Transverse colon (tissue), 4 donors: ENCODE measurements around the gene SLC35F3. TPM values are rescaled to one million over a fixed set of nuclear protein-coding genes. Genes with fewer than 3 reads are reported as not detected.

Experiments
- DNase-seq: peaks from one replicate; pipeline ENCODE4 v3.0.0-alpha.2; 2019
- H3K27ac ChIP-seq, 4 donors: fragments of 200-600 bp; sonication (generic); 2 replicates each; pipeline ENCODE4 v1.5.1; 2016 to 2018; ENCODE audit warnings: inconsistent platforms in 4 of 4
- H3K27me3 ChIP-seq: fragments of 200-600 bp; sonication (generic); 2 replicates; pipeline ENCODE4 v1.5.1; 2017; ENCODE audit warnings: inconsistent platforms
- H3K36me3 ChIP-seq, 4 donors: fragments of 200-600 bp; sonication (generic); 2 replicates each; pipeline ENCODE4 v1.5.1; 2017 to 2019; ENCODE audit warnings: inconsistent platforms in 4 of 4
- H3K4me1 ChIP-seq, 4 donors: fragments of 200-600 bp; sonication (generic); 2 replicates each; pipeline ENCODE4 v1.5.1; 2017 to 2020; ENCODE audit warnings: inconsistent platforms in 4 of 4
- H3K4me3 ChIP-seq, 4 donors: fragments of 200-600 bp; sonication (generic); 1 replicate in 1 of 4; 2 replicates in 3 of 4; pipeline versions ENCODE4 v1.5.1 to v1.6.1; 2017 to 2019; ENCODE audit warnings: inconsistent platforms in 4 of 4
- H3K9me3 ChIP-seq, 2 donors: fragments of 200-600 bp; sonication (generic); 2 replicates each; pipeline ENCODE4 v1.5.1; 2017 to 2019; ENCODE audit warnings: inconsistent platforms in 2 of 2
- EP300 ChIP-seq: sonication (generic); formaldehyde crosslinking; IDR thresholded peaks from one replicate; pipeline ENCODE4 v1.6.1; 2017; ENCODE audit warnings: antibody characterized with exemption, low read depth
- POLR2A ChIP-seq: fragments of 450-650 bp; IDR thresholded peaks from one replicate; pipeline ENCODE4 v1.6.1; 2016; ENCODE audit warnings: antibody characterized with exemption, mild to moderate bottlenecking, moderate library complexity
- POLR2AphosphoS5 ChIP-seq, 3 donors: sonication (generic); formaldehyde crosslinking; IDR thresholded peaks; one replicate each; pipeline ENCODE4 v1.6.1; 2016; ENCODE audit warnings: antibody characterized with exemption in 3 of 3
- WGBS, 2 donors: methylation state at CpG; one replicate each; pipeline ENCODE4 v1.1.5; 2018; ENCODE audit warnings: low coverage in 1 of 2; 5-methylcytosine and 5-hydroxymethylcytosine counted together
- in situ Hi-C, 4 donors: fragments of 200-750 bp; cut with MboI; loops; one replicate each; pipeline versions ENCODE4 v1.15.0 to v1.15.1; 2017; ENCODE audit warnings: low sequenced_read_pairs in 3 of 4, low pct_ligation_motif_present in 1 of 4, low pct_unique_long_range_greater_than_20kb in 1 of 4
- intact Hi-C: fragments of 100-400 bp; cut with DNase I; formaldehyde crosslinking; loops from one replicate; pipeline ENCODE4 v1.15.1; 2023; ENCODE audit warnings: low total_unique reads
- total RNA-seq, 4 donors: library from RNA; depleted of rRNA; stranded (reverse); fragments of >200 nt; gene quantifications; one replicate each; pipeline ENCODE4 v1.1.0, GENCODE V29; 2016
- TF ChIP-seq, protein P1 (sequence below), 5 experiments: fragments of 200-600 bp in 3 of 5; fragments of 450-650 bp in 2 of 5; sonication (generic) in 3 of 5; IDR thresholded peaks; 1 replicate in 2 of 5; 2 replicates in 3 of 5; pipeline ENCODE4 v1.5.1; 2016 to 2017; ENCODE audit warnings: antibody characterized with exemption in 5 of 5, inconsistent platforms in 3 of 5, mild to moderate bottlenecking in 2 of 5, moderate library complexity in 1 of 5

The SLC35F3 gene
- total RNA-seq, 4 donors from 2014 or later = not detected

GRCh38 chr1:234327577-234328164 is 423.2 kb downstream of the SLC35F3 start:
- WGBS, 2 donors = 83 to 90% methylated on average over 2 to 9 of the region's 9 CpGs
- Histone ChIP-seq H3K9me3 (no peaks in the 10 kb centered on the region), H3K27me3 (peaks cover 35% of the 10 kb centered on the region), H3K4me3 (no peak overlapping the region), H3K36me3 (no peaks in the 10 kb centered on the region), H3K27ac (no peak overlapping the region), H3K4me1 (peaks cover 0 to 6% (median 0%) of the 10 kb centered on the region in 4 donors)
- in situ Hi-C loops (no loop called here), intact Hi-C loops (no loop called here)
- TF ChIP-seq EP300 (no peak), POLR2A (no peak), POLR2AphosphoS5 (IDR thresholded peaks at IDR 0.05) (no peak)
- TF ChIP-seq, protein P1, sequence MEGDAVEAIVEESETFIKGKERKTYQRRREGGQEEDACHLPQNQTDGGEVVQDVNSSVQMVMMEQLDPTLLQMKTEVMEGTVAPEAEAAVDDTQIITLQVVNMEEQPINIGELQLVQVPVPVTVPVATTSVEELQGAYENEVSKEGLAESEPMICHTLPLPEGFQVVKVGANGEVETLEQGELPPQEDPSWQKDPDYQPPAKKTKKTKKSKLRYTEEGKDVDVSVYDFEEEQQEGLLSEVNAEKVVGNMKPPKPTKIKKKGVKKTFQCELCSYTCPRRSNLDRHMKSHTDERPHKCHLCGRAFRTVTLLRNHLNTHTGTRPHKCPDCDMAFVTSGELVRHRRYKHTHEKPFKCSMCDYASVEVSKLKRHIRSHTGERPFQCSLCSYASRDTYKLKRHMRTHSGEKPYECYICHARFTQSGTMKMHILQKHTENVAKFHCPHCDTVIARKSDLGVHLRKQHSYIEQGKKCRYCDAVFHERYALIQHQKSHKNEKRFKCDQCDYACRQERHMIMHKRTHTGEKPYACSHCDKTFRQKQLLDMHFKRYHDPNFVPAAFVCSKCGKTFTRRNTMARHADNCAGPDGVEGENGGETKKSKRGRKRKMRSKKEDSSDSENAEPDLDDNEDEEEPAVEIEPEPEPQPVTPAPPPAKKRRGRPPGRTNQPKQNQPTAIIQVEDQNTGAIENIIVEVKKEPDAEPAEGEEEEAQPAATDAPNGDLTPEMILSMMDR (IDR thresholded peaks at IDR 0.05) = no peak
- DNase-seq = no peak

DNA sequence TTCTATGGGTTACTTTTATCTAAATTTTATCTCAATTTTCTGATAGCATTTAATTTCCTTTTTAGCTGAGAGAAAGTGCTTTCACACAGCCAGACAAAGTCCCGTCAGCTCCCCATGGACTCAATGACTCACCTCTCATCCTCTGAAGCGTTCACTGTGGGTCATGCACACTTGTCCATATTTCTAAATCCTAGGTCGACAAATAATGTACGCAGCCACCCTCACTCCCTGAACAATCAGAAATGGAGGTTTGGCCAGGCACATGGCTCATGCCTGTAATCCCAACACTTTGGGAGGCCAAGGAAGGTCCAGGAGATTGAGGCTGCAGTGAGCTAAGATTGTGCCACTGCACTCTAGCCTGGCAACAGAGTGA is 426.4 kb downstream of the SLC35F3 start:
- in situ Hi-C loops = no loop called here
- DNase-seq = no peak
- peaks cover 17% of the 10 kb centered on the region for H3K27me3 ChIP-seq
- H3K9me3 ChIP-seq = no peaks in the 10 kb centered on the region
- 89 to 100% methylated on average over 1 to 4 of the region's 4 CpGs for WGBS, 2 donors
- intact Hi-C loops = no loop called here
- H3K4me3 ChIP-seq = no peak overlapping the region
- H3K27ac ChIP-seq = no peak overlapping the region
- peaks cover 0 to 6% (median 0%) of the 10 kb centered on the region in 4 donors for H3K4me1 ChIP-seq
- H3K36me3 ChIP-seq = no peaks in the 10 kb centered on the region
- TF ChIP-seq, protein P1 (IDR thresholded peaks at IDR 0.05) = no peak
- TF ChIP-seq EP300 (no peak), POLR2AphosphoS5 (IDR thresholded peaks at IDR 0.05) (no peak), POLR2A (no peak)

DNA sequence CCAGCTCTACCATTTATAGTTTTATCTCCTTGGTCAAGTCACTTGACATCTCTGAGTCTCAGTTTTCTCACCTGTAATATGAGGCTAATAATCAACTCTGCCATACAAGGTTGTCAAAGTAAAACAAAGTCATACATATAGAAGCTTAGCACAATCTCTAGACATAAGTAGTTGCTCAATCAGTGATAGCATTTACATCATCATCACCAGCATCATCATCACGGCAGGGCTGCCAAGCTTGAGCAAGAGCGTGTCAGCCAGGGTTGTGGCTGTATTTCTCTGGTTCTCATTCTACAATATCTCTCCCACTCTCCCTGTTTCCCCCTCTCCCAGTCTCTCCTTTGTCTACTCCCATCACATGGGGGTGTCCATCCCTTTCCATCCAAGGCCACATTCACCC is 427.0 kb downstream of the SLC35F3 start:
- intact Hi-C loops = no loop called here
- no peak overlapping the region for H3K27ac ChIP-seq
- in situ Hi-C loops = no loop called here
- TF ChIP-seq, protein P1 (IDR thresholded peaks at IDR 0.05) = no peak
- no peak for TF ChIP-seq POLR2A
- no peak for TF ChIP-seq EP300
- no peak for TF ChIP-seq POLR2AphosphoS5 (IDR thresholded peaks at IDR 0.05)
- H3K36me3 ChIP-seq = no peaks in the 10 kb centered on the region
- peaks cover 11% of the 10 kb centered on the region for H3K27me3 ChIP-seq
- no peak overlapping the region for H3K4me3 ChIP-seq
- WGBS, 2 donors = 62 to 74% methylated on average over 2 of the region's 2 CpGs
- H3K9me3 ChIP-seq = peaks cover 2 to 5% of the 10 kb centered on the region in 2 donors
- H3K4me1 ChIP-seq = peaks cover 0 to 5% (median 0%) of the 10 kb centered on the region in 4 donors
- no peak for DNase-seq

DNA sequence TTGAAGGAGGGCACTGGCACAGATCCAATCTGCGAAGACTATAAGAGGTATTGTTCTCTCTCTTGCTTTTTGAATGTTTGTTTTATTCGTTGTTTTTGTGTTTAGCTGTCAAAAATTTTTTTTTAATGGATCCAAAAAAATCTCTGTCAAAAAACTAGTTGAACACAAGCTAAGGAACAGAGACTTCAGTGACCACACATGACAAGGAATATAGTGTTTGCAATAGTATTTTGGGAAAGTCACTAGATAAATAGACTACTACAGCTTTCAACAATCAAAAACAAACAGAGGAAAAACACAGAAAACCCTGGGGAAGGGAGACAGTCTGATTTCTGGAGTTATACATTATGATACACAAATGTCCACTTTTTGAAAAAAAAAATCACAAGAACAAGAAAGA is 431.9 kb downstream of the SLC35F3 start:
- 73 to 79% methylated on average over 2 of the region's 2 CpGs for WGBS, 2 donors

More for the DNA sequence above, 431.9 kb downstream of the SLC35F3 start:
- Histone ChIP-seq H3K4me3 (no peak overlapping the region), H3K27ac (no peak overlapping the region), H3K9me3 (peaks cover 18 to 19% of the 10 kb centered on the region in 2 donors), H3K27me3 (no peaks in the 10 kb centered on the region), H3K4me1 (no peaks in the 10 kb centered on the region), H3K36me3 (no peaks in the 10 kb centered on the region)
- intact Hi-C loops (no loop called here), in situ Hi-C loops (no loop called here)
- no peak for DNase-seq
- TF ChIP-seq EP300 (no peak), POLR2A (no peak), POLR2AphosphoS5 (IDR thresholded peaks at IDR 0.05) (no peak)
- TF ChIP-seq, protein P1 (IDR thresholded peaks at IDR 0.05) = no peak
